GM12892 (cell line): ENCODE data around the gene PGAM4.

Experiments
- POLR2A ChIP-seq: IDR thresholded peaks from 2 replicates; pipeline ENCODE4 v1.6.1; 2011; ENCODE audit warnings: low read depth, low read length, control low read depth
- POLR2AphosphoS5 ChIP-seq: IDR thresholded peaks from 2 replicates; pipeline ENCODE4 v1.6.1; 2011; ENCODE audit warnings: low read depth, low read length, control low read depth
- TAF1 ChIP-seq: IDR thresholded peaks from 2 replicates; pipeline ENCODE4 v1.6.1; 2011; ENCODE audit warnings: low read depth, mild to moderate bottlenecking, control low read depth, low read length, borderline replicate concordance

DNA sequence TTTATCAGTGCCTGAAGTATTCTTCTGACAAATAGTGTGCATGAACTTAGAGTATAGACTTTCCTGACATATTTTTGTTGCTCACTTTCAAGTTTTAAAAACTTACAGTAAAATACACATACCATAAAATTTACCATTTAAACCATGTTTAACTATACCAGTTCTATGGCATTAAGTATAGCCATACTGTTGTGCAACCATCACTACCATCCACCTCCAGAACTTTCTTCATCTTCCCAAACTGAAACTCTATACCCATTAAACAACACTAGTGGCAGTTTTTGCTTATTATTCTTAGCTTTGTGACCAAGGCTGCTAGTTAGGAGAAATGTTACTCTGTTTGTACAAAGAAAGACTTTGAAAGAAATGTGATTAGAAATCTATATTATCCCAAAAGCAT is 33.1 kb downstream of the PGAM4 start:
- TF ChIP-seq POLR2AphosphoS5 (no peak), POLR2A (no peak), TAF1 (no peak)
